Activated CD4-positive, CD25-positive, alpha-beta regulatory T cell (primary cell): Measurements from ENCODE around the gene C1orf122.
"Not testable (repeated sequence)": the region's sequence is repeated elsewhere in the genome, so short reads cannot be mapped to it uniquely, and the experiment has no call there.

Source experiments
- DNase-seq, 4 experiments: peaks; one replicate each; lab custom pipeline; 2025; lab: John Stamatoyannopoulos, UW

C1orf122 gene

DNA sequence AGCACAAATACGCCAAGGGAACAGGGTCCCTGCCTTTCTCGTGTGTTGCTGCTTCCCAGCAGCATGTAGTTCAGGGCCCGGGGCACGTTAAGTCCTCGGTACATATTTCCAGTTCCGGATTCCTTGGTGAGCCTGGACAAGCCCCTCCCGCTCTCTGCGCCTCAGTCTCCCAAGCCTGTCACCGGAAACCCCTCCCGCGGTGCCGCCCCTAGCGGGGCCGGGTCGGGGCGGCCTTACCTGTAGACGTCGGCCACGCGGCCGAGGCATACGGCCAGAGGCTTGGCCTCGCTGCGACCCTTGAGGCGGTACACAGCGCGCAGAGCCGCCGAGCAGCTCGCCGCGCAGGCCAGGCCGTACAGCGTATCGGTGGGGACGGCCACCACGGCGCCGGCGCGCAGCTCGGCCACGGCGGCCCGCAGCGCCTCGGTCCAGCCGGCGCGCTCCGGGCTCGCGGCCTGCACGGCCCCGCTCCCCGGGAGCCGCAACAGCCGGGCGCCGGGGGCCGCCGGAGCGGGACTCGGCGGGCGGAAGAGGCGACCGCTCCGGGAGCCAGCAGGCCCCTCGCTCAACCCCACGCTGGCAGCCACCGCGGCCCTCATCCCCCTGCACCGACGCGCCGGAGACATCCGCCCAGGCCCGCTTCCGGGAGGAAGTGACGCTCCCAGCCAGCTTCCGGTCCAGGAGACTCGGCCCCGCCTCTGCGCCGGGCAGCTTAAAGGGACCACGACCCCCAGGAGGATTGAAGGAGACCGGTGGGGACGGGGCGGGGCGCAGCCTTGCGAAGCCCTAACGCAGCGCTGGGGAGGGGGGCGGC lies at the start of gene C1orf122, which contains the start of gene YRDC:
TSS of gene C1orf122 (plus strand) at position 236 of the 814 bp plus-strand sequence. CDS start 615 bp downstream, outside the sequence.
TSS of gene YRDC (minus strand) at position 654 of the 814 bp plus-strand sequence. CDS start at position 626, 28 bp downstream.
- DNase-seq = peak; percentile 83 to 86 (median 86)

GRCh38 chr1:37759451-37759850 lies 48.1 kb upstream of the C1orf122 start:
- no peak for DNase-seq

DNA sequence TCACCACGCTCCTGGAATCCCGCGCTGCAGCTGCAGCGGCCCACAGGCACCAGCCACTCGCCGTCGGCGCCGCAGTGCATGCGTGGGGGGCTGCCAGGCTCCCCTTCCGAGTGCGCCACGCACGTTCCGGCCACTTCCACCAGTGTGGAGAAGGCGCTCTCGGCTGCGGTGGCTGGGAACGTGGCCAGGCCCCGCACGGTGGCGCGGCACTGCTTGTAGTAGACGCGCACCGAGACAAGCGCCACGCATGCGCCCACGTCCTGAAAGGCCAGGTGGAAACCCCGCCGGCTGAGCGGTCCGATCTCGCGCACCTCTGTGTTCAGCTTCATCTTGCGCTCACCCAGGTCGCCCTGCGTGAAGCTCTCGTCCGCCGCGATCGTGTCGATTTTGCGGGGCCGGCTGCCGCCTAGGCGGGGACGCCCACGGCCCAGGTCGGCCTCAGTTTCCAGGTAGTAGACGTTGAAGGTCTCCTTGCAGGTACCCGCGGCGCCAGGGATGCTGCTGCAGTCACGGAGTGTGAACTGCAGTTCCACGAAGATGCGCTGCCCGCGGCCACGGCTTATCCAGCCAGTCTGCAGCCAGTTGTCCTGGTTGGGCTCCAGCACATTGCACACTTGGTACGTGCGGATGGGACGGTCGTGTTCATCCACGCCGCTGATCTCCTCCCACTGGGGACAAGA lies 46.0 kb upstream of the C1orf122 start:
- no peak for DNase-seq

- DNase-seq = no peak
Measured at GRCh38 chr1:37762516-37762915, 45.1 kb upstream of the C1orf122 start.

GRCh38 chr1:37763791-37764413 lies 43.7 kb upstream of the C1orf122 start:
- DNase-seq = no peak

DNA sequence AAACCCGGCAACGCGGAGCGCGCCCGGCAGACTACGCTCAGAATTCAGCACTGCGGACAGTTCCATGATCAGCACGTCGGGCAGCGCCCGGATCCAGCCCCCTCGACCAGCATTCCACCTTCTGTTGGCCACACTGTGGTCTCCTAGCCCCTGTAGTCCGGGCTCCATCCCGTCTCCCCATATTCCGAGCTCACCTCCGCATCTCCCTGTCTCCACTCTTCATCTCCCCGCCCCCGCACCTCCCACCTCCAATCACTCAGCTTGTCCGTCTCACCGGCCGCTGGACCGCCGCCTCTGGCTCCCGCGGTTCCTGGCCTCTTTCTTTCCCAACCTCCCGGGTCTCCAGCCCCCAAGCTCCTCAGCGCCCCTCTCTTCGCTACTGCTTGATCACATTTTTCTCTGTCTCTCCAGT lies 43.2 kb upstream of the C1orf122 start:
- DNase-seq = no peak

DNA sequence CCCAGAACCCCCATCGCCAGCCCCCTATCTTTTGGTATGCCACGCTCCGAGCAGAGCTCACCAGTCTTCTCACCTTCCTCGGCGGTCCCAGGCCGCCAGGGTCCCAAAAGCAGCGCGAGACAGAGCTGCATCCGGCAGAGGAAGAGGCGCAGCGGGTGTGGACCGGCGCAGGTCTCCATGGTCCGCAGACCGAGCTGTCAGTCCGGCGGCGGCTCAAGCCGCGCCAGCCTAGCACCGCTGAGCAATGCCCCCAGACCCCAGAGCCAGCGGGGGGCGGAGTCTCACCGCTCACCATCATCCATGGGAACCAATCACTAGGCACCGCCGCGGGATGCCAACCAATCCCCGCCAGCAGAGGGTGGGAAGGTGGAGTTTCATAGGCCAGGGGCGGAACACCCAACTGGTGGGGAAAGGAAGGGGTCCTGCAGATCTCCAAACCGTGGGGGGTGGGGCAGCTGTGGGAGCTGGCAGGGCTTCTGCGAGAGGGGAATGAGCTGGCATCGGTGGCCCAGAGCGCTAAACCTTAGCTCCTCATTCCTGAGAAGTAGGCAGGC lies 42.6 kb upstream of the C1orf122 start, which contains the start of gene EPHA10:
TSS of gene EPHA10 (minus strand) at position 233 of the 554 bp plus-strand sequence. CDS start at position 179, 54 bp downstream.
- DNase-seq = no peak

- DNase-seq = no peak
Measured at GRCh38 chr1:37765916-37766664, 41.5 kb upstream of the C1orf122 start.

DNA sequence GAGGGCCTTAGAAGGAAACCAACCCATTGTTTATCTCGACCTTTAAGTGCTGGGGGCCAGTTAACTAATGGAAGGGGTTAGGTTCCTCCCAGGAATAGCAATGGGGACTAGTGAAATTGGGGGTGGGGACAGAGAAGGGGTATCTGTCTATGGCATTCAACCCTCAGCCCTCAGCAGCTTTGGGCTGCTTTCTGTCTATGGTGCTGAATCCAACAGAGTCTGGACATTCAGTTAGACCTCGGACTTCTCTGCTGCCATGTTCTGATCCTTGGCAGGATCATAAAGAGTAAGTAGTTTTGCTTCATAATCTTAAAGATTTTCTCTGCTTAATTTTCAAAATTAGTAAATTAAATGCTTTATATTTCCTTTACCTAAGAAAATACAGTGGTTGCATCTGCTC lies 40.1 kb upstream of the C1orf122 start:
- DNase-seq = no peak

DNA sequence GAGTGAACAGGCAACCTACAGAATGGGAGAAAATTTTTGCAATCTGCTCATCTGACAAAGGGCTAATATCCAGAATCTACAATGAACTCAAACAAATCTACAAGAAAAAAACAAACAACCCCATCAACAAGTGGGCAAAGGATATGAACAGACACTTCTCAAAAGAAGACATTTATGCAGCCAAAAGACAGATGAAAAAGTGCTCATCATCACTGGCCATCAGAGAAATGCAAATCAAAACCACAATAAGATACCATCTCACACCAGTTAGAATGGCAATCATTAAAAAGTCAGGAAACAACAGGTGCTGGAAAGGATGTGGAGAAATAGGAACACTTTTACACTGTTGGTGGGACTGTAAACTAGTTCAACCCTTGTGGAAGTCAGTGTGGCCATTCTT lies 36.1 kb upstream of the C1orf122 start:
- not testable (repeated sequence) for DNase-seq

DNA sequence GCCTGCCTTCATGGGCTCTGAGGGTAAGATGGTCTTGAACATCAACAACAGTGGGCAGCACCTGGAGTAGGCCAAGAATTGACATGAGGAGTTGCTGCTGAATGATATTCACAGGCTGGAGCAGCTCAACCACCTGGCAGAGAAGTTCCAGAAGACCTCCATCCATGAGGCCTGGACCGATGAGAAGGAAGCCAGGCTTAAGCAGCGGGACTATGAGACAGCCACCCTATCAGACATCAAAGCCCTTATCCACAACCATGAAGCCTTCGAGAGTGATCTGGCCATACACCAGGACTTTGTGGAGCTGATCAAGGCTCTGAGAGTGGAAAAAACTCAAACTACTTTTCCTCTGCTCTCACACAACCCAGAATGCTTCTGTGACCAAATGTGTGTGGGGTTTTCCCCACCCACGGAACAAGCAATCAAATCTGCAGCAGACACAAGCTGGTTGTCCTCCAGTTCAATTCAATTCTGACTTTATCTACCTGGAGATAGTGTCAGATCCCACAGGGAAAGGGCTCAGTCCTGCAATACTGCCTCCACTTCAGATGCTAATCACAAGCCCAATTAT lies 30.6 kb upstream of the C1orf122 start:
- no peak for DNase-seq

DNA sequence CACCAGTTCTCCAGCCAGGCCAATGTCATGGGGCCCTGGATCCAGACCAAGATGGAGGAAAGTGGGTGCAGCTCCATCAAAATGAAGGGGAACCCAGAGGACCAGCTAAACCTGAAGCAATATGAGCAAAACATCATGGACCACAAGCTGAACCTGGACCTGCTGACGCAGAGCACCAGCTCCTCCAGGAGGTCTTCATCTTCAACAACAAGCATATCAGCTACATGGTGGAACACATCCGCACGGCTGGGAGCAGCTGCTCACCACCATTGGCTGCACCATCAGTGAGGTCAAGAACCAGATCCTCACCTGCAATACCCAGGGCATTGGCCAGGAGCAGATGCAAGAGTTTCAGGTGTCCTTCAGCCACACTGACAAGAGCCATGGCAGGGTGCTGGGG lies 28.9 kb upstream of the C1orf122 start:
- DNase-seq = no peak

DNA sequence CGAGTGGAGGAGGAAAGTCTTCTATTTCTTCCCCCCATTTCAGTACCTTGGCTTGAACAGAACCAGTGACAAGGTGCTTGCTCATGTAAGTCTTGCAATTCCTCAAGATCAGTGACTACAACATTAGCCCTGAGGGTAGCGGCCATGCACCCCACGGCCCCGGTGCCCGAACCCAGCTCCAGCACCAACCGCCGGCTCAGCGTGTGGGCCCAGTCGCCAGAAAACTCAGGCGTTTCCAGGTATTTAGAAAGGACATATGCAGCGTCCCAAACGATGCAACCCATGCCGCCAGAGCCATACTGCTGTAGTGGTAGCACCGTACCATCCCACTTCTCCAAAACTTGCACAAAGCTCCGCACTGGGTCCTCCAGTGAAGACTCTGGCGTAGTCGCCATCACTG lies 25.1 kb upstream of the C1orf122 start:
- no peak for DNase-seq

DNA sequence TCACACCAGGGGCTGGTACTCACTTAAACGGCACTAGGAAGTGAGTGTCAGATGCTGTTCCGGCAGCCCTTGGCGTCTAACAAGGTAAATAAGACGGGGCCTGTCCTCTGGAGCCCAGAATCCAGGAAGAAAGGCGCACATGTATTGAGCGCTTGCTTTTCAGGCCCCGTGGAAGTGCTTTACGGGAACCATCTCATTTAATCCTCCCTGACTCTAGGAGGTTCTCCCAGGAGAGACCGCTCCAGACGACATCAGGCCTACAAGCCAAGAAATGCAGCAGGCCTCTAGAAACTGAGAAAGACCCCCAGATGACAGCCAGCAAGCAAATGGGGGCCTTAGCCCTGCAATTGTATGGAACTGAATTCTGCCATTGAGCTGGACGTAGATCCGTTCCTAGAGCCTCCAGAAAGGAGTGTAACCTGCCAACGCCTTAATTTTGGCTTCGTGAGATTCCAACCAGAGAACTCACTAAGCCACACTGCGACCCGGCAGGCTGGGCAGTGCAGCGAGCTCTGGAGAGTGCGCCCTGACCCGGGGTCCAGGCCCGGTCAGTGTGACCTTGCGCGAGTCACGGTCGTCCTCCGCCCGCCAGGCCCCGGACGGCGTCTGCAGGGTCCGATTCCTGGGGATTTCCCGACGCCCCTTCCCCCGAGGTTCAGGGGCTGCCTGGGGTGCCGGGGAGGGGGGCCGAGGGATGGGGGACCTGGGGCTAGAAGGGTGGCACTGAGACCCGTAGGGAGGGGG lies 14.5 kb upstream of the C1orf122 start:
- DNase-seq = no peak

GRCh38 chr1:37793773-37794371 lies 13.7 kb upstream of the C1orf122 start, which contains the start of gene MANEAL:
MANEAL (plus strand) TSS chr1:37793847; CDS start chr1:37794183, 336 bp downstream.
- DNase-seq = peak in 1 of 4 experiments; percentile 10

GRCh38 chr1:37794372-37795339 lies 12.9 kb upstream of the C1orf122 start:
- no peak for DNase-seq

DNA sequence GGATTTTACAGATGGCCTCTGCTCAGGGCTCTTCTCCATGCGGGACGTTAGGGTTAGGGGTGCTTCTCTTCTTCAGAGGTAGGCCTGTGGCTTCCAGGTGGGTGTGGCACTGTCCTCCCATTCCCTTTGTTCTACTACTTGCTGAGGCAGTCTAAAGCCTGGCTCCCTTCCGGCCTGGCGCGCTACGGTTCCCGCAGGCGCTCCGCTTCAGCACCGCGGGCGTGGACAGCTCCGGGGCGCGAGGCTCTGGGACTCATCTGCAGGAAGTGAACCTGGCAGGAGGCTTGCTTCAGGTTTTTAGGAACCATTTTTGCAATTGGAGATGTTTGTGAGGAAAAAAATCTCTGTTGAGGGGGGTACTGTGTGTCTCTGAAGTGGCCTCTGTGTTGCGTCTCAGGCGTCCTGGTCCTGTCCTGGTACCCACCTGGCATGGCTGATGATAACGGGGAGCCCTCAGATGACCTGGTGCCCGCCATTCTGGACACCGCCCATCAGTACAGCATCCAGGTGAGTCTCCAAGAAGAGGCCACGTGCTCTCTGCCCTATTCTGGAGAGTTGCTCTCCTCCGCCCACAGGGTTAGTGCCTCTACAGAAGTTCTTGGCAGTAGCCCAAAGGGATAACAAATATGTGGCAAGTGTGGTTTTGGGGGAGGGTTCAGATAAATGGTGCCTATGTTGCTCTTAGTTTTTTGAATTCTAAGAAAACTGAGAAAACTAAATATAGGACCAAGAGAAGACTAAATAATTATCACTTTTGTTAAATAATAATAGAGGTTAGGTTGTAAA lies 12.1 kb upstream of the C1orf122 start:
- peak in 2 of 4 experiments; percentile 10 to 29 for DNase-seq
